Measurements from ENCODE around the gene KCNT2.

KCNT2 gene

GRCh38 chr1:196361112-196361714 lies 247.0 kb downstream of the KCNT2 start:
- Mint-ChIP-seq H3K27me3 (no peaks in the 10 kb centered on the region), H3K36me3 (ENCODE audit: insufficient read depth) (no peaks in the 10 kb centered on the region), H3K4me1 (no peaks in the 10 kb centered on the region), H3K27ac (ENCODE audit: low read depth) (no peak overlapping the region), H3K9me3 (no peaks in the 10 kb centered on the region), H3K4me3 (no peak overlapping the region)
- DNase-seq (ENCODE audit: low spot score in 2 of 2) (no peak), ATAC-seq (replicated peaks; ENCODE audit: extremely low read depth, poor library complexity, severe bottlenecking) (no peak)

- Mint-ChIP-seq H3K9me3 (no peaks in the 10 kb centered on the region), H3K4me3 (no peak overlapping the region), H3K4me1 (no peaks in the 10 kb centered on the region), H3K27me3 (no peaks in the 10 kb centered on the region), H3K27ac (ENCODE audit: low read depth) (no peak overlapping the region), H3K36me3 (ENCODE audit: insufficient read depth) (no peaks in the 10 kb centered on the region)
- no peak for DNase-seq (ENCODE audit: low spot score in 2 of 2)
- ATAC-seq (replicated peaks; ENCODE audit: extremely low read depth, poor library complexity, severe bottlenecking), result no peak
Measured at GRCh38 chr1:196357913-196358312, 250.3 kb downstream of the KCNT2 start.

GRCh38 chr1:196355206-196355786 lies 252.9 kb downstream of the KCNT2 start:
- ATAC-seq (replicated peaks; ENCODE audit: extremely low read depth, poor library complexity, severe bottlenecking) (no peak), DNase-seq (ENCODE audit: low spot score in 2 of 2) (no peak)
- Mint-ChIP-seq H3K36me3 (ENCODE audit: insufficient read depth) (no peaks in the 10 kb centered on the region), H3K4me1 (no peaks in the 10 kb centered on the region), H3K27me3 (no peaks in the 10 kb centered on the region), H3K4me3 (no peak overlapping the region), H3K27ac (ENCODE audit: low read depth) (no peak overlapping the region), H3K9me3 (no peaks in the 10 kb centered on the region)

- Mint-ChIP-seq H3K36me3 (ENCODE audit: insufficient read depth) (no peaks in the 10 kb centered on the region), H3K4me3 (no peak overlapping the region), H3K27me3 (no peaks in the 10 kb centered on the region), H3K4me1 (no peaks in the 10 kb centered on the region), H3K9me3 (no peaks in the 10 kb centered on the region), H3K27ac (ENCODE audit: low read depth) (no peak overlapping the region)
- DNase-seq (ENCODE audit: low spot score in 2 of 2) (no peak), ATAC-seq (replicated peaks; ENCODE audit: extremely low read depth, poor library complexity, severe bottlenecking) (no peak)
Measured at GRCh38 chr1:196344453-196344852, 263.8 kb downstream of the KCNT2 start.

GRCh38 chr1:196324345-196324744 lies 283.9 kb downstream of the KCNT2 start:
- H3K9me3 Mint-ChIP-seq, result no peaks in the 10 kb centered on the region
- no peaks in the 10 kb centered on the region for H3K4me1 Mint-ChIP-seq
- H3K27ac Mint-ChIP-seq (ENCODE audit: low read depth), result no peak overlapping the region
- DNase-seq (ENCODE audit: low spot score in 2 of 2) (no peak), ATAC-seq (replicated peaks; ENCODE audit: extremely low read depth, poor library complexity, severe bottlenecking) (no peak)
- no peaks in the 10 kb centered on the region for H3K27me3 Mint-ChIP-seq
- H3K36me3 Mint-ChIP-seq (ENCODE audit: insufficient read depth), result no peaks in the 10 kb centered on the region
- no peak overlapping the region for H3K4me3 Mint-ChIP-seq

- Mint-ChIP-seq H3K4me1 (no peaks in the 10 kb centered on the region), H3K4me3 (no peak overlapping the region), H3K9me3 (no peaks in the 10 kb centered on the region), H3K27me3 (no peaks in the 10 kb centered on the region), H3K36me3 (ENCODE audit: insufficient read depth) (no peaks in the 10 kb centered on the region), H3K27ac (ENCODE audit: low read depth) (no peak overlapping the region)
- DNase-seq (ENCODE audit: low spot score in 2 of 2) (no peak), ATAC-seq (replicated peaks; ENCODE audit: extremely low read depth, poor library complexity, severe bottlenecking) (no peak)
Measured at GRCh38 chr1:196323869-196324268, 284.4 kb downstream of the KCNT2 start.

- DNase-seq (ENCODE audit: low spot score in 2 of 2) (no peak), ATAC-seq (replicated peaks; ENCODE audit: extremely low read depth, poor library complexity, severe bottlenecking) (no peak)
- Mint-ChIP-seq H3K9me3 (no peaks in the 10 kb centered on the region), H3K4me1 (no peaks in the 10 kb centered on the region), H3K27ac (ENCODE audit: low read depth) (no peak overlapping the region), H3K27me3 (no peaks in the 10 kb centered on the region), H3K36me3 (ENCODE audit: insufficient read depth) (no peaks in the 10 kb centered on the region), H3K4me3 (no peak overlapping the region)
Measured at GRCh38 chr1:196319301-196319700, 288.9 kb downstream of the KCNT2 start.

- DNase-seq (ENCODE audit: low spot score in 2 of 2), result no peak
- Mint-ChIP-seq H3K4me1 (no peaks in the 10 kb centered on the region), H3K4me3 (no peak overlapping the region), H3K27me3 (no peaks in the 10 kb centered on the region), H3K36me3 (ENCODE audit: insufficient read depth) (no peaks in the 10 kb centered on the region), H3K27ac (ENCODE audit: low read depth) (no peak overlapping the region), H3K9me3 (peaks cover 2% of the 10 kb centered on the region)
- ATAC-seq (replicated peaks; ENCODE audit: extremely low read depth, poor library complexity, severe bottlenecking), result no peak
Measured at GRCh38 chr1:196317535-196318522, 290.4 kb downstream of the KCNT2 start.

GRCh38 chr1:196312739-196313138 lies 295.5 kb downstream of the KCNT2 start:
- Mint-ChIP-seq H3K27ac (ENCODE audit: low read depth) (no peak overlapping the region), H3K4me3 (no peak overlapping the region), H3K27me3 (no peaks in the 10 kb centered on the region), H3K36me3 (ENCODE audit: insufficient read depth) (no peaks in the 10 kb centered on the region), H3K4me1 (no peaks in the 10 kb centered on the region), H3K9me3 (peaks cover 4% of the 10 kb centered on the region)
- DNase-seq (ENCODE audit: low spot score in 2 of 2) (no peak), ATAC-seq (replicated peaks; ENCODE audit: extremely low read depth, poor library complexity, severe bottlenecking) (no peak)

GRCh38 chr1:196309386-196309785 lies 298.9 kb downstream of the KCNT2 start:
- H3K36me3 Mint-ChIP-seq (ENCODE audit: insufficient read depth), result no peaks in the 10 kb centered on the region
- H3K9me3 Mint-ChIP-seq, result peaks cover 4% of the 10 kb centered on the region
- DNase-seq (ENCODE audit: low spot score in 2 of 2) (no peak), ATAC-seq (replicated peaks; ENCODE audit: extremely low read depth, poor library complexity, severe bottlenecking) (no peak)
- H3K27ac Mint-ChIP-seq (ENCODE audit: low read depth), result no peak overlapping the region
- H3K4me1 Mint-ChIP-seq, result no peaks in the 10 kb centered on the region
- H3K27me3 Mint-ChIP-seq, result no peaks in the 10 kb centered on the region
- H3K4me3 Mint-ChIP-seq, result no peak overlapping the region

GRCh38 chr1:196308176-196308575 lies 300.1 kb downstream of the KCNT2 start:
- Mint-ChIP-seq H3K4me1 (no peaks in the 10 kb centered on the region), H3K27ac (ENCODE audit: low read depth) (no peak overlapping the region), H3K27me3 (no peaks in the 10 kb centered on the region), H3K36me3 (ENCODE audit: insufficient read depth) (no peaks in the 10 kb centered on the region), H3K4me3 (no peak overlapping the region), H3K9me3 (peaks cover 4% of the 10 kb centered on the region)
- DNase-seq (ENCODE audit: low spot score in 2 of 2), result no peak
- ATAC-seq (replicated peaks; ENCODE audit: extremely low read depth, poor library complexity, severe bottlenecking), result no peak

- DNase-seq (ENCODE audit: low spot score in 2 of 2), result no peak
- no peak overlapping the region for H3K27ac Mint-ChIP-seq (ENCODE audit: low read depth)
- no peaks in the 10 kb centered on the region for H3K9me3 Mint-ChIP-seq
- ATAC-seq (replicated peaks; ENCODE audit: extremely low read depth, poor library complexity, severe bottlenecking), result no peak
- no peaks in the 10 kb centered on the region for H3K4me1 Mint-ChIP-seq
- no peaks in the 10 kb centered on the region for H3K27me3 Mint-ChIP-seq
- H3K4me3 Mint-ChIP-seq, result no peak overlapping the region
- no peaks in the 10 kb centered on the region for H3K36me3 Mint-ChIP-seq (ENCODE audit: insufficient read depth)
Measured at GRCh38 chr1:196306421-196306820, 301.8 kb downstream of the KCNT2 start.

- H3K27me3 Mint-ChIP-seq, result no peaks in the 10 kb centered on the region
- H3K4me1 Mint-ChIP-seq, result no peaks in the 10 kb centered on the region
- H3K27ac Mint-ChIP-seq (ENCODE audit: low read depth), result no peak overlapping the region
- DNase-seq (ENCODE audit: low spot score in 2 of 2) (no peak), ATAC-seq (replicated peaks; ENCODE audit: extremely low read depth, poor library complexity, severe bottlenecking) (no peak)
- H3K4me3 Mint-ChIP-seq, result no peak overlapping the region
- no peaks in the 10 kb centered on the region for H3K36me3 Mint-ChIP-seq (ENCODE audit: insufficient read depth)
- H3K9me3 Mint-ChIP-seq, result peaks cover 11% of the 10 kb centered on the region
Measured at GRCh38 chr1:196305216-196305615, 303.0 kb downstream of the KCNT2 start.

Data from central memory CD8-positive, alpha-beta T cell (primary cell).